K562 (cell line): Measurements from ENCODE around the gene EGLN3. TPM values are rescaled to one million over a fixed set of nuclear protein-coding genes. Genes with fewer than 3 reads are reported as not detected.
A peak's percentile ranks its signal among the peaks of the same experiment; 100 is the strongest.

Source experiments
- ATAC-seq: fragments of 200-7000 bp; cut with Tn5 transposase; 3 replicates; pipeline ENCODE4 v1.9.1; 2020; ENCODE audit warnings: moderate library complexity
- BruUV-seq: library from RNA; stranded (reverse); fragments of 400-500 nt; replicated peaks from 2 replicates; lab custom pipeline; 2021; lab: Mats Ljungman, UMichigan
- CTCF ChIA-PET: fragments of 300-600 bp; formaldehyde crosslinking; extraction: SDS; loops from one replicate; lab custom pipeline; 2021; ENCODE audit warnings: low intra/inter-chr PET ratio; lab: Yijun Ruan, JAX
- POLR2A ChIA-PET: fragments of 300-600, 350-650 bp; sonication (Branson Sonifier 250); formaldehyde crosslinking; extraction: SDS; loops from one replicate; lab custom pipeline; 2021; ENCODE audit warnings: antibody characterized with exemption, inconsistent platforms; lab: Yijun Ruan, JAX
- DNase-seq, 4 experiments: peaks; one replicate each; pipeline versions ENCODE4 v3.0.0 to v3.0.0-alpha.2; 2011 to 2018; ENCODE audit warnings: low spot score in 3 of 4, mixed read lengths in 3 of 4; ENCODE audit errors: extremely low read depth in 1 of 4
- FAIRE-seq: peaks from 2 replicates; lab custom pipeline; 2011; peaks lifted over from hg19 to GRCh38; lab: Jason Lieb, UNC
- H2AFZ ChIP-seq: 2 replicates; pipeline ENCODE4 v1.6.0; 2011; ENCODE audit warnings: low read depth, low read length, control low read depth, inconsistent platforms
- H3K27ac ChIP-seq: fragments of 200-600 bp; 3 replicates; pipeline ENCODE4 v1.8.0; 2011; ENCODE audit warnings: low read depth, mild to moderate bottlenecking, control low read depth, inconsistent platforms, low read length, moderate library complexity, mixed read lengths; ENCODE audit errors: extremely low read depth
- H3K27me3 ChIP-seq, 2 experiments: fragments of 300-600 bp in 1 of 2; 2 replicates in 1 of 2; 3 replicates in 1 of 2; pipeline versions ENCODE4 v1.6.0 to v1.8.0; 2011; ENCODE audit warnings: inconsistent platforms in 2 of 2, low read length in 2 of 2, mild to moderate bottlenecking in 1 of 2, mixed read lengths in 1 of 2, moderate library complexity in 1 of 2; ENCODE audit not compliant: control insufficient read depth in 2 of 2, insufficient read depth in 2 of 2
- H3K36me3 ChIP-seq: fragments of 300-600 bp; 3 replicates; pipeline ENCODE4 v1.8.0; 2011; ENCODE audit warnings: mild to moderate bottlenecking, low read length, inconsistent platforms; ENCODE audit not compliant: control insufficient read depth, insufficient read depth
- H3K4me1 ChIP-seq, 2 experiments: fragments of 200-600 bp in 1 of 2; replicated peaks in 1 of 2; 2 replicates in 1 of 2; 3 replicates in 1 of 2; pipeline versions ENCODE4 v1.5.1 to v1.8.0; 2011; ENCODE audit warnings: inconsistent platforms in 2 of 2, low read length in 2 of 2, mild to moderate bottlenecking in 1 of 2, mixed read lengths in 1 of 2, moderate library complexity in 1 of 2; ENCODE audit not compliant: control insufficient read depth in 2 of 2, insufficient read depth in 2 of 2
- H3K4me2 ChIP-seq: 2 replicates; pipeline ENCODE4 v1.6.1; 2011; ENCODE audit warnings: low read length, control low read depth, inconsistent platforms, mixed read lengths; ENCODE audit not compliant: insufficient read depth
- H3K4me3 ChIP-seq: fragments of 200-600 bp; sonication (generic), shearing (Covaris generic); 2 replicates; pipeline ENCODE4 v1.5.1; 2016; ENCODE audit warnings: control low read depth, inconsistent platforms
- H3K79me2 ChIP-seq: fragments of 200-600 bp; 3 replicates; pipeline ENCODE4 v1.8.0; 2011; ENCODE audit warnings: low read length, inconsistent platforms; ENCODE audit not compliant: control insufficient read depth, insufficient read depth
- H3K9ac ChIP-seq, 2 experiments: 2 replicates each; pipeline versions ENCODE4 v1.6.0 to v1.6.1; 2011; ENCODE audit warnings: low read depth in 2 of 2, low read length in 2 of 2, control low read depth in 1 of 2, inconsistent platforms in 1 of 2, mild to moderate bottlenecking in 1 of 2, mixed read lengths in 1 of 2; ENCODE audit not compliant: insufficient read depth in 1 of 2
- H3K9me1 ChIP-seq: one replicate; pipeline ENCODE4 v1.6.0; 2011; ENCODE audit warnings: inconsistent platforms, mild to moderate bottlenecking, low read length, moderate library complexity; ENCODE audit not compliant: control insufficient read depth, insufficient read depth
- H3K9me3 ChIP-seq: replicated peaks from 2 replicates; pipeline ENCODE4 v1.5.1; 2011; ENCODE audit warnings: low read depth, low read length, inconsistent platforms; ENCODE audit not compliant: control insufficient read depth, insufficient read depth
- H4K20me1 ChIP-seq: replicated peaks from 2 replicates; pipeline ENCODE4 v1.6.1; 2011; ENCODE audit warnings: low read length, inconsistent platforms, mixed read lengths; ENCODE audit not compliant: control insufficient read depth, insufficient read depth
- KDM5B ChIP-seq: fragments of 200-600 bp; sonication (generic); IDR thresholded peaks from 2 replicates; pipeline ENCODE4 v1.6.1; 2012; ENCODE audit warnings: low read depth, mild to moderate bottlenecking, moderate library complexity, low read length, control low read depth, inconsistent platforms; ENCODE audit not compliant: insufficient replicate concordance
- SMARCA4 ChIP-seq: fragments of 450-650 bp; IDR thresholded peaks from 2 replicates; pipeline ENCODE4 v1.6.1; 2016
- TBP ChIP-seq: optimal IDR thresholded peaks from 2 replicates; pipeline ENCODE3; 2011; ENCODE audit warnings: low read depth, low read length, improper control_type of control experiment
- ZBTB40 ChIP-seq, 2 experiments: fragments of 450-650 bp in 1 of 2; sonication (generic) in 1 of 2; formaldehyde crosslinking in 1 of 2; IDR thresholded peaks; 2 replicates each; pipeline versions ENCODE4 v1.7.1 to v1.9.0; 2016 to 2022; ENCODE audit warnings: inconsistent platforms in 1 of 2, mild to moderate bottlenecking in 1 of 2, missing genetic modification reagents in 1 of 2
- ZSCAN29 ChIP-seq: fragments of 450-650 bp; IDR thresholded peaks from 2 replicates; pipeline ENCODE4 v1.6.1; 2017
- WGBS: fragments of 100-300 bp; shearing (Covaris generic); methylation state at CpG from one replicate; pipeline ENCODE4 v1.1.6; 2016; ENCODE audit warnings: low coverage, mixed read lengths; ENCODE audit not compliant: insufficient coverage; ENCODE audit errors: missing lambda C conversion rate; 5-methylcytosine and 5-hydroxymethylcytosine counted together
- in situ Hi-C: fragments of 300-500 bp; cut with MboI; formaldehyde crosslinking; loops from 4 replicates; pipeline ENCODE4 v1.15.0; 2018; ENCODE audit warnings: inconsistent platforms, mixed read lengths
- intact Hi-C: fragments of 100-400 bp; cut with micrococcal nuclease; formaldehyde crosslinking; loops from 2 replicates; pipeline ENCODE4 v1.14.2; 2022
- polyA plus RNA-seq, 8 experiments: library from polyadenylated mRNA; depleted of rRNA in 4 of 8; stranded (reverse) in 5 of 8; unstranded in 3 of 8; fragments of >200 nt; fragmentation: Nextera tagmentation in 2 of 8; fragmentation: Illumina TruSeq in 1 of 8; extraction: Ambion mirVana in 2 of 8; extraction: Trizol in 1 of 8; gene quantifications; 2 replicates each; pipeline versions ENCODE4 v1.2.1 to v1.2.3, GENCODE V29; 2011 to 2014; ENCODE audit warnings: inconsistent platforms in 1 of 8, missing spikeins in 1 of 8
- total RNA-seq, 7 experiments: library from RNA; depleted of rRNA in 6 of 7; stranded (reverse); fragments of >200 nt in 6 of 7; fragmentation: Illumina TruSeq in 2 of 7; extraction: Trizol in 2 of 7; gene quantifications; 2 replicates each; pipeline versions ENCODE4 v1.2.1 to v1.2.3, GENCODE V29; 2011 to 2021; ENCODE audit warnings: low replicate concordance in 1 of 7

EGLN3 gene
- total and polyA plus RNA-seq, 9 of the 15 experiments (the other 6 are each of a cell fraction or from before 2014, with no cell fraction given), result 2.5 to 87.6 (median 5.8) TPM

GRCh38 chr14:33949411-33949893, 1.4 kb downstream of the EGLN3 start:
- H3K36me3 ChIP-seq, result peaks cover 22% of the 10 kb centered on the region
- no peak overlapping the region for H2AFZ ChIP-seq
- in situ Hi-C loops (loop anchor here (10.0 kb wide), 1 partner anchor 155 kb away; no protein-coding TSS in a partner anchor), intact Hi-C loops (loop anchor here (5.0 kb wide), 2 partner anchors 102 to 148 kb away; no protein-coding TSS in a partner anchor)
- POLR2A ChIA-PET, result interaction anchor here (0.6 to 2.6 kb wide), 9 partner anchors 8 to 1097 kb away, joined by 3 to 28 read pairs (median 6); partner anchors contain the start of gene FAM177A1
- H3K4me2 ChIP-seq, result peak overlapping the region; percentile 87
- no peak for TF ChIP-seq SMARCA4
- TF ChIP-seq ZBTB40 (IDR thresholded peaks at IDR 0.05), result no peak
- no peak for TF ChIP-seq ZBTB40 (CRISPR knock-in tag; IDR thresholded peaks at IDR 0.05)
- peak; percentile 90; the same call in 1 of the 2 replicates for TF ChIP-seq ZSCAN29
- TF ChIP-seq KDM5B, result peak; percentile 18
- TF ChIP-seq TBP, result peak; percentile 1
- peak overlapping the region; percentile 60 for H3K4me3 ChIP-seq
- 2% methylated on average over 9 of the region's 9 CpGs for WGBS
- no TSS peak for BruUV-seq
- 0 out of 2 replicates have a peak, but pooled peaks cover 6% of the 10 kb centered on the region for H4K20me1 ChIP-seq
- H3K9me1 ChIP-seq, result no peaks in the 10 kb centered on the region
- no peaks in the 10 kb centered on the region for H3K9me3 ChIP-seq
- ATAC-seq, result peak; percentile 20
- H3K27ac ChIP-seq, result peak overlapping the region; percentile 68
- H3K4me1 ChIP-seq, result peaks cover 13 to 15% of the 10 kb centered on the region in 2 experiments; a peak in 4 of 5 replicates
- peaks cover 64% of the 10 kb centered on the region for H3K79me2 ChIP-seq
- CTCF ChIA-PET, result no interaction called here
- H3K9ac ChIP-seq, result peak overlapping the region; percentile 69 to 96; a peak in 3 of 4 replicates
- no peak for DNase-seq
- no peaks in the 10 kb centered on the region for H3K27me3 ChIP-seq
- FAIRE-seq, result peak; percentile 56
